ENCODE results near the gene SLC16A3. TPM values are rescaled to one million over a fixed set of nuclear protein-coding genes. Genes with fewer than 3 reads are reported as not detected.

Gene SLC16A3
- total and polyA plus RNA-seq, 9 of the 15 experiments (the other 6 are each of a cell fraction or from before 2014, with no cell fraction given) = 0.11 to 5.4 (median 1.2) TPM; not detected in 2

DNA sequence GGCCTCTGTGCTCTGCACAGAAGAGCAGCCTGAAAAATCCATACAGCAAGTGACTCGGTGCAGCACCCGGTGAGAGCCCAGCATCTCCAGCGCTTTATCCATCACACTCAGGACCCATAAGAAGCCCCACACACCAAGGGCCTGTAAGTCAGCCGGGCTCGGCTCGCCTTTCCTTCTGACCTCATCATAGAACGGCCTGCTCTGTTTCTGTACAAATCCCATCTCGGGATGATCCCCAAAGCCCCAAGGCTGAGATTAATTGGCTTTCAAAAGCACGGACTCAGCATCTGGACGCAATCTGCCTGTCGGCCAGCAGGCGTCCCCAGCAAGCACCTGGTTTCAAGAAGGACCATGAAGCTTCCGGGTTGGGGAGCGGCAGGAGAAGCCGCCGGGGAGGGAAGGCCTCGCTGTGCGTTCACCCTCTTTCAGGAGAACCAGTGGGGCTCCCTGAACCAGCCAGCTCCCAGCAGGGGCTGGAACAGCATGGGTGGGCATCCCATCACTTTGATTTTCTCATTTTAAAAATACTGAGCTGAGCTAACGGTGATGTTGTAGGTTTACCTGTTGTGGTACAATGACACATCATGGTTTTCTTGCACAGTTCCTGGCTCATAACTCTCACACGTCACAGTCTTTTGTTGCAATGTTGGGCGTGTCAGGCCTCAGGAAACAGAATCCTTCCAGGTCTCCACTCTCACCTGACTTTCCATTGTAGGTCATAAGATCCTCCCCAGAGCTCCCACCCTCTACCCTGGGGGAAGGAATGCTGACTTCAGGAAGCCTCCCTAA is 22.9 kb upstream of the SLC16A3 start (continued):
- TF ChIP-seq, protein P1, sequence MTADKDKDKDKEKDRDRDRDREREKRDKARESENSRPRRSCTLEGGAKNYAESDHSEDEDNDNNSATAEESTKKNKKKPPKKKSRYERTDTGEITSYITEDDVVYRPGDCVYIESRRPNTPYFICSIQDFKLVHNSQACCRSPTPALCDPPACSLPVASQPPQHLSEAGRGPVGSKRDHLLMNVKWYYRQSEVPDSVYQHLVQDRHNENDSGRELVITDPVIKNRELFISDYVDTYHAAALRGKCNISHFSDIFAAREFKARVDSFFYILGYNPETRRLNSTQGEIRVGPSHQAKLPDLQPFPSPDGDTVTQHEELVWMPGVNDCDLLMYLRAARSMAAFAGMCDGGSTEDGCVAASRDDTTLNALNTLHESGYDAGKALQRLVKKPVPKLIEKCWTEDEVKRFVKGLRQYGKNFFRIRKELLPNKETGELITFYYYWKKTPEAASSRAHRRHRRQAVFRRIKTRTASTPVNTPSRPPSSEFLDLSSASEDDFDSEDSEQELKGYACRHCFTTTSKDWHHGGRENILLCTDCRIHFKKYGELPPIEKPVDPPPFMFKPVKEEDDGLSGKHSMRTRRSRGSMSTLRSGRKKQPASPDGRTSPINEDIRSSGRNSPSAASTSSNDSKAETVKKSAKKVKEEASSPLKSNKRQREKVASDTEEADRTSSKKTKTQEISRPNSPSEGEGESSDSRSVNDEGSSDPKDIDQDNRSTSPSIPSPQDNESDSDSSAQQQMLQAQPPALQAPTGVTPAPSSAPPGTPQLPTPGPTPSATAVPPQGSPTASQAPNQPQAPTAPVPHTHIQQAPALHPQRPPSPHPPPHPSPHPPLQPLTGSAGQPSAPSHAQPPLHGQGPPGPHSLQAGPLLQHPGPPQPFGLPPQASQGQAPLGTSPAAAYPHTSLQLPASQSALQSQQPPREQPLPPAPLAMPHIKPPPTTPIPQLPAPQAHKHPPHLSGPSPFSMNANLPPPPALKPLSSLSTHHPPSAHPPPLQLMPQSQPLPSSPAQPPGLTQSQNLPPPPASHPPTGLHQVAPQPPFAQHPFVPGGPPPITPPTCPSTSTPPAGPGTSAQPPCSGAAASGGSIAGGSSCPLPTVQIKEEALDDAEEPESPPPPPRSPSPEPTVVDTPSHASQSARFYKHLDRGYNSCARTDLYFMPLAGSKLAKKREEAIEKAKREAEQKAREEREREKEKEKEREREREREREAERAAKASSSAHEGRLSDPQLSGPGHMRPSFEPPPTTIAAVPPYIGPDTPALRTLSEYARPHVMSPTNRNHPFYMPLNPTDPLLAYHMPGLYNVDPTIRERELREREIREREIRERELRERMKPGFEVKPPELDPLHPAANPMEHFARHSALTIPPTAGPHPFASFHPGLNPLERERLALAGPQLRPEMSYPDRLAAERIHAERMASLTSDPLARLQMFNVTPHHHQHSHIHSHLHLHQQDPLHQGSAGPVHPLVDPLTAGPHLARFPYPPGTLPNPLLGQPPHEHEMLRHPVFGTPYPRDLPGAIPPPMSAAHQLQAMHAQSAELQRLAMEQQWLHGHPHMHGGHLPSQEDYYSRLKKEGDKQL (CRISPR knock-in tag; IDR thresholded peaks at IDR 0.05; ENCODE audit: borderline replicate concordance) = no peak
- TF ChIP-seq BMI1 (IDR thresholded peaks at IDR 0.05; ENCODE audit: low read length) = no peak
- TF ChIP-seq XRCC5 (IDR thresholded peaks at IDR 0.05; ENCODE audit: low read depth, low read length) = peak; percentile 84
- TF ChIP-seq KDM5B (IDR thresholded peaks at IDR 0.05; ENCODE audit: insufficient replicate concordance, low read depth, low read length) = peak; percentile 80
- no peak; the same call in 1 of the 2 replicates for TF ChIP-seq BHLHE40 (IDR thresholded peaks at IDR 0.05; ENCODE audit: low read length)
- TF ChIP-seq HDAC1 (IDR thresholded peaks at IDR 0.05) = no peak
- no peak for TF ChIP-seq ZNF507 (tag; conservative IDR thresholded peaks at IDR 0.05)
- TF ChIP-seq L3MBTL2 (IDR thresholded peaks at IDR 0.05) = peak; percentile 55; the same call in 1 of the 2 replicates
- TF ChIP-seq FOXK2 (conservative IDR thresholded peaks at IDR 0.05 in 1 of 2, IDR thresholded peaks at IDR 0.05 in 1 of 2; ENCODE audit: low read depth in 2 of 2) = peak in 1 of 2 experiments; percentile 59; a peak in 1 of 4 replicates
- TF ChIP-seq DACH1 (IDR thresholded peaks at IDR 0.05; ENCODE audit: partially characterized antibody) = peak; percentile 13
- TF ChIP-seq, protein P2, sequence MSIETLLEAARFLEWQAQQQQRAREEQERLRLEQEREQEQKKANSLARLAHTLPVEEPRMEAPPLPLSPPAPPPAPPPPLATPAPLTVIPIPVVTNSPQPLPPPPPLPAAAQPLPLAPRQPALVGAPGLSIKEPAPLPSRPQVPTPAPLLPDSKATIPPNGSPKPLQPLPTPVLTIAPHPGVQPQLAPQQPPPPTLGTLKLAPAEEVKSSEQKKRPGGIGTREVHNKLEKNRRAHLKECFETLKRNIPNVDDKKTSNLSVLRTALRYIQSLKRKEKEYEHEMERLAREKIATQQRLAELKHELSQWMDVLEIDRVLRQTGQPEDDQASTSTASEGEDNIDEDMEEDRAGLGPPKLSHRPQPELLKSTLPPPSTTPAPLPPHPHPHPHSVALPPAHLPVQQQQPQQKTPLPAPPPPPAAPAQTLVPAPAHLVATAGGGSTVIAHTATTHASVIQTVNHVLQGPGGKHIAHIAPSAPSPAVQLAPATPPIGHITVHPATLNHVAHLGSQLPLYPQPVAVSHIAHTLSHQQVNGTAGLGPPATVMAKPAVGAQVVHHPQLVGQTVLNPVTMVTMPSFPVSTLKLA (conservative IDR thresholded peaks at IDR 0.05) = peak in 1 of 2 experiments; percentile 70; a peak in 2 of 4 replicates
- peak; percentile 48; the same call in 1 of the 2 replicates for TF ChIP-seq CREB1 (IDR thresholded peaks at IDR 0.05)
- TF ChIP-seq CREB1 (CRISPR knock-in tag; IDR thresholded peaks at IDR 0.05) = peak; percentile 46; the same call in 1 of the 2 replicates
- TF ChIP-seq, protein P3, sequence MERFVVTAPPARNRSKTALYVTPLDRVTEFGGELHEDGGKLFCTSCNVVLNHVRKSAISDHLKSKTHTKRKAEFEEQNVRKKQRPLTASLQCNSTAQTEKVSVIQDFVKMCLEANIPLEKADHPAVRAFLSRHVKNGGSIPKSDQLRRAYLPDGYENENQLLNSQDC (CRISPR knock-in tag; IDR thresholded peaks at IDR 0.05) = no peak
- TF ChIP-seq CBX3 (IDR thresholded peaks at IDR 0.05; ENCODE audit: borderline replicate concordance in 1 of 2, low read length in 2 of 2) = peak in 1 of 2 experiments; percentile 10; a peak in 1 of 3 replicates
